SU-DHL-6 (cell line): ENCODE results near the gene SPRED2.

Source experiments
- CTCF ChIP-seq: fragments of 200-600 bp; sonication (generic); IDR thresholded peaks from one replicate; pipeline ENCODE4 v1.5.1; 2017; ENCODE audit warnings: antibody characterized with exemption, mild to moderate bottlenecking, low read length, moderate library complexity; ENCODE audit not compliant: insufficient read depth, poor library complexity, severe bottlenecking
- EZH2phosphoT487 ChIP-seq: fragments of 200-600 bp; sonication (generic), shearing (Covaris generic); conservative IDR thresholded peaks from 2 replicates; pipeline ENCODE4 v1.6.1; 2018; ENCODE audit warnings: mild to moderate bottlenecking, antibody characterized with exemption, low read length, moderate library complexity, mixed read lengths

- TF ChIP-seq CTCF = no peak
- no peak for TF ChIP-seq EZH2phosphoT487
These were observed 59.0 kb downstream of the SPRED2 start for GRCh38 chr2:65373365-65373918.
